Mammary epithelial cell (primary cell): ENCODE results near the gene GEN1.

Experiments used
- CTCF ChIP-seq, 2 donors: IDR thresholded peaks in 1 of 2; conservative IDR thresholded peaks in 1 of 2; 2 replicates each; pipeline ENCODE4 v1.5.1; 2011 to 2012; ENCODE audit warnings: inconsistent platforms in 2 of 2, low read length in 2 of 2, mild to moderate bottlenecking in 2 of 2, control low read depth in 1 of 2, low read depth in 1 of 2; ENCODE audit not compliant: insufficient read depth in 1 of 2; ENCODE audit errors: extremely low read depth in 1 of 2
- EZH2 ChIP-seq: IDR thresholded peaks from 2 replicates; pipeline ENCODE4 v1.6.1; 2012; ENCODE audit warnings: low read length, inconsistent platforms, borderline replicate concordance

- TF ChIP-seq EZH2 (no peak), CTCF (conservative IDR thresholded peaks at IDR 0.05 in 1 of 2, IDR thresholded peaks at IDR 0.05 in 1 of 2; ENCODE audit: extremely low read depth in 1 of 2, insufficient read depth in 1 of 2, low read depth in 1 of 2, low read length in 2 of 2) (no peak)
These were observed 39.4 kb downstream of the GEN1 start for GRCh38 chr2:17793296-17793695.
